Measurements from ENCODE around the gene RIPOR3. TPM values are rescaled to one million over a fixed set of nuclear protein-coding genes. Genes with fewer than 3 reads are reported as not detected.
A peak's percentile ranks its signal among the peaks of the same experiment; 100 is the strongest.

RIPOR3 gene
- total and polyA plus RNA-seq, 9 of the 15 experiments (the other 6 are each of a cell fraction or from before 2014, with no cell fraction given), result 3.3 to 62.7 (median 21.4) TPM

DNA sequence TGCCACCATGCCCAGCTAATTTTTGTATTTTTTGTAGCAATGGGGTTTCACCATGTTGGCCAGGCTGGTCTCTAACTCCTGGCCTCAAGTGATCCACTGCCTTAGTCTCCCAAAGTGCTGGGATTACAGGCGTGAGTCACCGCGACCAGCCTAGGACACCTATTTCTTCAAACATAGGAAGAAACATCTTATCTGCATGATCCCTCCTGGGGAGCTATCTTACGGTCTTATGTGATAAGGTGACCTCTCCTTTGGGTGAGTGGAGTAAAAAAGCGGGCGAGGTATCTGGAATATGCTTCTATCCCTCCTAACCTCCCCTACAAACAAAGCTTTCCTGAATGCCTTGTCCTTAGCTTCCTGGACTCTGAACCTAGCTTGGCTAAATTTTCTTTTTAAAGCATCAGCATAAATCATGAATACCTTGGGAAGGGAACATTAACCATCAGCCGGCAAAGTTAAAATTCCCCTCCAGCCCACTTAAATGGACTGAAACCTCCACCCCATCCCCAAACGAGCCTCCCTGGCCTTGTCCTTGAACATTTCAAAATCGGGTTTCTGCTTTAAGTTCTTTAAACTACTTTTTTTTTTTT is 24.5 kb downstream of the RIPOR3 start (continued):
- no peak for TF ChIP-seq ZC3H11A (IDR thresholded peaks at IDR 0.05; ENCODE audit: low read depth, low read length)
- TF ChIP-seq SETDB1 (IDR thresholded peaks at IDR 0.05; ENCODE audit: low read length), result no peak
- TF ChIP-seq, protein P1, sequence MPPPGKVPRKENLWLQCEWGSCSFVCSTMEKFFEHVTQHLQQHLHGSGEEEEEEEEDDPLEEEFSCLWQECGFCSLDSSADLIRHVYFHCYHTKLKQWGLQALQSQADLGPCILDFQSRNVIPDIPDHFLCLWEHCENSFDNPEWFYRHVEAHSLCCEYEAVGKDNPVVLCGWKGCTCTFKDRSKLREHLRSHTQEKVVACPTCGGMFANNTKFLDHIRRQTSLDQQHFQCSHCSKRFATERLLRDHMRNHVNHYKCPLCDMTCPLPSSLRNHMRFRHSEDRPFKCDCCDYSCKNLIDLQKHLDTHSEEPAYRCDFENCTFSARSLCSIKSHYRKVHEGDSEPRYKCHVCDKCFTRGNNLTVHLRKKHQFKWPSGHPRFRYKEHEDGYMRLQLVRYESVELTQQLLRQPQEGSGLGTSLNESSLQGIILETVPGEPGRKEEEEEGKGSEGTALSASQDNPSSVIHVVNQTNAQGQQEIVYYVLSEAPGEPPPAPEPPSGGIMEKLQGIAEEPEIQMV (tag; conservative IDR thresholded peaks at IDR 0.05; ENCODE audit: low read depth), result no peak
- no peak for TF ChIP-seq FOXA3 (CRISPR knock-in tag; conservative IDR thresholded peaks at IDR 0.05 in 1 of 2, IDR thresholded peaks at IDR 0.05 in 1 of 2)
- TF ChIP-seq ARHGAP35 (IDR thresholded peaks at IDR 0.05; ENCODE audit: partially characterized antibody), result no peak
- no peak for TF ChIP-seq XRCC5 (IDR thresholded peaks at IDR 0.05; ENCODE audit: low read depth, low read length)
- TF ChIP-seq ZNF212 (CRISPR knock-in tag; IDR thresholded peaks at IDR 0.05), result no peak
- TF ChIP-seq PHF21A (IDR thresholded peaks at IDR 0.05; ENCODE audit: borderline replicate concordance, low read depth), result no peak
- TF ChIP-seq, protein P2, sequence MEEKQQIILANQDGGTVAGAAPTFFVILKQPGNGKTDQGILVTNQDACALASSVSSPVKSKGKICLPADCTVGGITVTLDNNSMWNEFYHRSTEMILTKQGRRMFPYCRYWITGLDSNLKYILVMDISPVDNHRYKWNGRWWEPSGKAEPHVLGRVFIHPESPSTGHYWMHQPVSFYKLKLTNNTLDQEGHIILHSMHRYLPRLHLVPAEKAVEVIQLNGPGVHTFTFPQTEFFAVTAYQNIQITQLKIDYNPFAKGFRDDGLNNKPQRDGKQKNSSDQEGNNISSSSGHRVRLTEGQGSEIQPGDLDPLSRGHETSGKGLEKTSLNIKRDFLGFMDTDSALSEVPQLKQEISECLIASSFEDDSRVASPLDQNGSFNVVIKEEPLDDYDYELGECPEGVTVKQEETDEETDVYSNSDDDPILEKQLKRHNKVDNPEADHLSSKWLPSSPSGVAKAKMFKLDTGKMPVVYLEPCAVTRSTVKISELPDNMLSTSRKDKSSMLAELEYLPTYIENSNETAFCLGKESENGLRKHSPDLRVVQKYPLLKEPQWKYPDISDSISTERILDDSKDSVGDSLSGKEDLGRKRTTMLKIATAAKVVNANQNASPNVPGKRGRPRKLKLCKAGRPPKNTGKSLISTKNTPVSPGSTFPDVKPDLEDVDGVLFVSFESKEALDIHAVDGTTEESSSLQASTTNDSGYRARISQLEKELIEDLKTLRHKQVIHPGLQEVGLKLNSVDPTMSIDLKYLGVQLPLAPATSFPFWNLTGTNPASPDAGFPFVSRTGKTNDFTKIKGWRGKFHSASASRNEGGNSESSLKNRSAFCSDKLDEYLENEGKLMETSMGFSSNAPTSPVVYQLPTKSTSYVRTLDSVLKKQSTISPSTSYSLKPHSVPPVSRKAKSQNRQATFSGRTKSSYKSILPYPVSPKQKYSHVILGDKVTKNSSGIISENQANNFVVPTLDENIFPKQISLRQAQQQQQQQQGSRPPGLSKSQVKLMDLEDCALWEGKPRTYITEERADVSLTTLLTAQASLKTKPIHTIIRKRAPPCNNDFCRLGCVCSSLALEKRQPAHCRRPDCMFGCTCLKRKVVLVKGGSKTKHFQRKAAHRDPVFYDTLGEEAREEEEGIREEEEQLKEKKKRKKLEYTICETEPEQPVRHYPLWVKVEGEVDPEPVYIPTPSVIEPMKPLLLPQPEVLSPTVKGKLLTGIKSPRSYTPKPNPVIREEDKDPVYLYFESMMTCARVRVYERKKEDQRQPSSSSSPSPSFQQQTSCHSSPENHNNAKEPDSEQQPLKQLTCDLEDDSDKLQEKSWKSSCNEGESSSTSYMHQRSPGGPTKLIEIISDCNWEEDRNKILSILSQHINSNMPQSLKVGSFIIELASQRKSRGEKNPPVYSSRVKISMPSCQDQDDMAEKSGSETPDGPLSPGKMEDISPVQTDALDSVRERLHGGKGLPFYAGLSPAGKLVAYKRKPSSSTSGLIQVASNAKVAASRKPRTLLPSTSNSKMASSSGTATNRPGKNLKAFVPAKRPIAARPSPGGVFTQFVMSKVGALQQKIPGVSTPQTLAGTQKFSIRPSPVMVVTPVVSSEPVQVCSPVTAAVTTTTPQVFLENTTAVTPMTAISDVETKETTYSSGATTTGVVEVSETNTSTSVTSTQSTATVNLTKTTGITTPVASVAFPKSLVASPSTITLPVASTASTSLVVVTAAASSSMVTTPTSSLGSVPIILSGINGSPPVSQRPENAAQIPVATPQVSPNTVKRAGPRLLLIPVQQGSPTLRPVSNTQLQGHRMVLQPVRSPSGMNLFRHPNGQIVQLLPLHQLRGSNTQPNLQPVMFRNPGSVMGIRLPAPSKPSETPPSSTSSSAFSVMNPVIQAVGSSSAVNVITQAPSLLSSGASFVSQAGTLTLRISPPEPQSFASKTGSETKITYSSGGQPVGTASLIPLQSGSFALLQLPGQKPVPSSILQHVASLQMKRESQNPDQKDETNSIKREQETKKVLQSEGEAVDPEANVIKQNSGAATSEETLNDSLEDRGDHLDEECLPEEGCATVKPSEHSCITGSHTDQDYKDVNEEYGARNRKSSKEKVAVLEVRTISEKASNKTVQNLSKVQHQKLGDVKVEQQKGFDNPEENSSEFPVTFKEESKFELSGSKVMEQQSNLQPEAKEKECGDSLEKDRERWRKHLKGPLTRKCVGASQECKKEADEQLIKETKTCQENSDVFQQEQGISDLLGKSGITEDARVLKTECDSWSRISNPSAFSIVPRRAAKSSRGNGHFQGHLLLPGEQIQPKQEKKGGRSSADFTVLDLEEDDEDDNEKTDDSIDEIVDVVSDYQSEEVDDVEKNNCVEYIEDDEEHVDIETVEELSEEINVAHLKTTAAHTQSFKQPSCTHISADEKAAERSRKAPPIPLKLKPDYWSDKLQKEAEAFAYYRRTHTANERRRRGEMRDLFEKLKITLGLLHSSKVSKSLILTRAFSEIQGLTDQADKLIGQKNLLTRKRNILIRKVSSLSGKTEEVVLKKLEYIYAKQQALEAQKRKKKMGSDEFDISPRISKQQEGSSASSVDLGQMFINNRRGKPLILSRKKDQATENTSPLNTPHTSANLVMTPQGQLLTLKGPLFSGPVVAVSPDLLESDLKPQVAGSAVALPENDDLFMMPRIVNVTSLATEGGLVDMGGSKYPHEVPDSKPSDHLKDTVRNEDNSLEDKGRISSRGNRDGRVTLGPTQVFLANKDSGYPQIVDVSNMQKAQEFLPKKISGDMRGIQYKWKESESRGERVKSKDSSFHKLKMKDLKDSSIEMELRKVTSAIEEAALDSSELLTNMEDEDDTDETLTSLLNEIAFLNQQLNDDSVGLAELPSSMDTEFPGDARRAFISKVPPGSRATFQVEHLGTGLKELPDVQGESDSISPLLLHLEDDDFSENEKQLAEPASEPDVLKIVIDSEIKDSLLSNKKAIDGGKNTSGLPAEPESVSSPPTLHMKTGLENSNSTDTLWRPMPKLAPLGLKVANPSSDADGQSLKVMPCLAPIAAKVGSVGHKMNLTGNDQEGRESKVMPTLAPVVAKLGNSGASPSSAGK (IDR thresholded peaks at IDR 0.05), result no peak
- TF ChIP-seq RBM39 (optimal IDR thresholded peaks at IDR 0.05; ENCODE audit: low read depth, low read length), result no peak
- peak; percentile 79 for TF ChIP-seq SOX6 (IDR thresholded peaks at IDR 0.05)
- TF ChIP-seq ASH1L (IDR thresholded peaks at IDR 0.05; ENCODE audit: borderline replicate concordance, low read depth, partially characterized antibody), result no peak
- TF ChIP-seq CHCHD3 (CRISPR knock-in tag; IDR thresholded peaks at IDR 0.05), result no peak
- TF ChIP-seq, protein P3, sequence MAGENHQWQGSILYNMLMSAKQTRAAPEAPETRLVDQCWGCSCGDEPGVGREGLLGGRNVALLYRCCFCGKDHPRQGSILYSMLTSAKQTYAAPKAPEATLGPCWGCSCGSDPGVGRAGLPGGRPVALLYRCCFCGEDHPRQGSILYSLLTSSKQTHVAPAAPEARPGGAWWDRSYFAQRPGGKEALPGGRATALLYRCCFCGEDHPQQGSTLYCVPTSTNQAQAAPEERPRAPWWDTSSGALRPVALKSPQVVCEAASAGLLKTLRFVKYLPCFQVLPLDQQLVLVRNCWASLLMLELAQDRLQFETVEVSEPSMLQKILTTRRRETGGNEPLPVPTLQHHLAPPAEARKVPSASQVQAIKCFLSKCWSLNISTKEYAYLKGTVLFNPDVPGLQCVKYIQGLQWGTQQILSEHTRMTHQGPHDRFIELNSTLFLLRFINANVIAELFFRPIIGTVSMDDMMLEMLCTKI (IDR thresholded peaks at IDR 0.05; ENCODE audit: partially characterized antibody), result no peak
- no peak for TF ChIP-seq ZNF140 (CRISPR knock-in tag; IDR thresholded peaks at IDR 0.05)

Data from K562 (cell line).